SKM-1 (cell line): ENCODE measurements around the gene EIF4E.
"Not testable (repeated sequence)": the region's sequence is repeated elsewhere in the genome, so short reads cannot be mapped to it uniquely, and the experiment has no call there.

ENCODE experiments used
- DNase-seq: peaks from one replicate; lab custom pipeline; 2025; ENCODE audit not compliant: unreplicated experiment; lab: John Stamatoyannopoulos, UW

The EIF4E gene

GRCh38 chr4:98928505-98929340 lies at the start of gene EIF4E:
Gene EIF4E (minus strand): TSS chr4:98929133. CDS start chr4:98929112, 21 bp downstream.
- DNase-seq = peak; percentile 96

- DNase-seq = no peak
Observed at GRCh38 chr4:98977557-98977956, 48.6 kb upstream of the EIF4E start.

GRCh38 chr4:98976716-98977115 lies 47.8 kb upstream of the EIF4E start:
- DNase-seq = no peak

GRCh38 chr4:98969878-98970785 lies 41.2 kb upstream of the EIF4E start:
- DNase-seq = no peak

GRCh38 chr4:98967786-98968329 lies 38.9 kb upstream of the EIF4E start:
- DNase-seq = no peak

- no peak for DNase-seq
Observed at GRCh38 chr4:98966926-98967325, 38.0 kb upstream of the EIF4E start.

GRCh38 chr4:98963538-98964433 lies 34.9 kb upstream of the EIF4E start:
- no peak for DNase-seq

- no peak for DNase-seq
Observed at GRCh38 chr4:98961770-98962169, 32.8 kb upstream of the EIF4E start.

- DNase-seq = no peak
Observed at GRCh38 chr4:98959411-98959810, 30.5 kb upstream of the EIF4E start.

- DNase-seq = no peak
Observed at GRCh38 chr4:98958065-98958464, 29.1 kb upstream of the EIF4E start.

- no peak for DNase-seq
Observed at GRCh38 chr4:98955229-98955628, 26.3 kb upstream of the EIF4E start.

- no peak for DNase-seq
Observed at GRCh38 chr4:98951710-98952109, 22.8 kb upstream of the EIF4E start.

- DNase-seq = no peak
Observed at GRCh38 chr4:98950925-98951324, 22.0 kb upstream of the EIF4E start.

- DNase-seq = no peak
Observed at GRCh38 chr4:98946359-98946758, 17.4 kb upstream of the EIF4E start.

GRCh38 chr4:98945297-98945850 lies 16.4 kb upstream of the EIF4E start:
- DNase-seq = no peak

GRCh38 chr4:98939892-98940298 lies 11.0 kb upstream of the EIF4E start:
- DNase-seq = peak; percentile 48

GRCh38 chr4:98939438-98939837 lies 10.5 kb upstream of the EIF4E start:
- no peak for DNase-seq

- DNase-seq = no peak
Observed at GRCh38 chr4:98937986-98938720, 9.2 kb upstream of the EIF4E start.

GRCh38 chr4:98935633-98936032 lies 6.7 kb upstream of the EIF4E start:
- no peak for DNase-seq

GRCh38 chr4:98934851-98935250 lies 5.9 kb upstream of the EIF4E start:
- DNase-seq = not testable (repeated sequence)
